HL-60 (cell line): ENCODE measurements around the gene KRI1.

Experiments used
- DNase-seq, 2 experiments: peaks; one replicate each; pipeline ENCODE4 v3.0.0-alpha.2; 2010 to 2020; ENCODE audit warnings: low read depth in 1 of 2, low spot score in 1 of 2
- H3K27ac ChIP-seq: fragments of 250-450 bp; sonication (Bioruptor Pico); replicated peaks from 2 replicates; pipeline ENCODE4 v1.5.1; 2020; ENCODE audit warnings: mild to moderate bottlenecking, moderate library complexity
- H3K27me3 ChIP-seq: fragments of 250-450 bp; sonication (Bioruptor Pico); 2 replicates; pipeline ENCODE4 v1.5.1; 2021; ENCODE audit warnings: mild to moderate bottlenecking, moderate library complexity; ENCODE audit not compliant: insufficient read depth, poor library complexity, severe bottlenecking
- H3K4me3 ChIP-seq: replicated peaks from 2 replicates; pipeline ENCODE4 v1.5.1; 2011; ENCODE audit warnings: mild to moderate bottlenecking, control low read depth, low read length; ENCODE audit not compliant: insufficient read depth
- CTCF ChIP-seq: IDR thresholded peaks from one replicate; pipeline ENCODE4 v1.5.1; 2011; ENCODE audit warnings: low read length, control low read depth, inconsistent platforms; ENCODE audit not compliant: insufficient read depth
- GABPA ChIP-seq: IDR thresholded peaks from 2 replicates; pipeline ENCODE4 v1.6.1; 2012; ENCODE audit warnings: low read depth
- POLR2AphosphoS5 ChIP-seq: IDR thresholded peaks from 2 replicates; pipeline ENCODE4 v1.6.1; 2012; ENCODE audit warnings: low read depth
- REST ChIP-seq: IDR thresholded peaks from 2 replicates; pipeline ENCODE4 v1.6.1; 2012; ENCODE audit warnings: low read depth; ENCODE audit not compliant: insufficient replicate concordance
- SPI1 ChIP-seq: IDR thresholded peaks from 2 replicates; pipeline ENCODE4 v1.6.1; 2012; ENCODE audit warnings: low read depth, mild to moderate bottlenecking, borderline replicate concordance

Gene KRI1

GRCh38 chr19:10519421-10519820, 46.4 kb downstream of the KRI1 start:
- TF ChIP-seq SPI1 (no peak), REST (no peak), CTCF (no peak), GABPA (no peak), POLR2AphosphoS5 (no peak)
- DNase-seq = no peak
- H3K27me3 ChIP-seq = peaks cover 60% of the 10 kb centered on the region
- H3K4me3 ChIP-seq = no peak overlapping the region
- no peak overlapping the region for H3K27ac ChIP-seq

GRCh38 chr19:10518444-10519361, 47.1 kb downstream of the KRI1 start:
- no peak overlapping the region for H3K27ac ChIP-seq
- TF ChIP-seq GABPA (no peak), SPI1 (no peak), REST (no peak), POLR2AphosphoS5 (no peak), CTCF (no peak)
- no peak for DNase-seq
- H3K4me3 ChIP-seq = no peak overlapping the region
- H3K27me3 ChIP-seq = peaks cover 67% of the 10 kb centered on the region

- peaks cover 75% of the 10 kb centered on the region for H3K27me3 ChIP-seq
- H3K4me3 ChIP-seq = peak overlapping the region; percentile 10; the same call in 1 of the 2 replicates
- TF ChIP-seq REST = no peak
- TF ChIP-seq POLR2AphosphoS5 = no peak
- TF ChIP-seq CTCF = no peak
- peak; percentile 17; the same call in 1 of the 2 replicates for TF ChIP-seq SPI1
- H3K27ac ChIP-seq = no peak overlapping the region
- no peak for DNase-seq
These were observed 47.9 kb downstream of the KRI1 start for GRCh38 chr19:10517760-10518443.
